Activated CD8-positive, alpha-beta T cell treated with anti-CD3 and anti-CD28 coated beads for 36 hours (primary cell): ENCODE data around the gene SYT2. TPM values are rescaled to one million over a fixed set of nuclear protein-coding genes. Genes with fewer than 3 reads are reported as not detected.

ENCODE experiments used
- ATAC-seq: fragments of 200-7000 bp; cut with Tn5 transposase; one replicate; pipeline ENCODE4 v1.10.0; 2021; ENCODE audit warnings: mild to moderate bottlenecking, moderate library complexity
- CTCF ChIA-PET: fragments of 350-600 bp; sonication (Branson Sonifier 250); formaldehyde crosslinking; loops from one replicate; lab custom pipeline; 2021; ENCODE audit warnings: antibody characterized with exemption; lab: Charles Lee
- POLR2A ChIA-PET: fragments of 350-600 bp; sonication (Branson Sonifier 250); formaldehyde crosslinking; loops from one replicate; lab custom pipeline; 2021; ENCODE audit warnings: antibody characterized with exemption; lab: Charles Lee
- DNase-seq: peaks from one replicate; pipeline ENCODE4 v3.0.0-alpha.2; 2020
- H3K27ac Mint-ChIP-seq: one replicate; pipeline ENCODE4 v1.8.0; 2021; ENCODE audit warnings: mild to moderate bottlenecking, mixed read lengths
- H3K27me3 Mint-ChIP-seq: one replicate; pipeline ENCODE4 v1.8.0; 2021; ENCODE audit warnings: mixed read lengths
- H3K36me3 Mint-ChIP-seq: one replicate; pipeline ENCODE4 v1.8.0; 2021; ENCODE audit warnings: low read depth, mixed read lengths
- H3K4me1 Mint-ChIP-seq: one replicate; pipeline ENCODE4 v1.8.0; 2021; ENCODE audit warnings: low read depth, mixed read lengths
- H3K4me3 Mint-ChIP-seq: one replicate; pipeline ENCODE4 v1.8.0; 2021; ENCODE audit warnings: mild to moderate bottlenecking, moderate library complexity, mixed read lengths
- H3K9me3 Mint-ChIP-seq: one replicate; pipeline ENCODE4 v1.8.0; 2021; ENCODE audit warnings: mixed read lengths
- CTCF ChIP-seq: fragments of 200-600 bp; IDR thresholded peaks from one replicate; pipeline ENCODE4 v1.8.0; 2022; ENCODE audit warnings: antibody characterized with exemption, mild to moderate bottlenecking
- intact Hi-C: fragments of 100-400 bp; cut with micrococcal nuclease; formaldehyde crosslinking; loops from one replicate; pipeline ENCODE4 v1.10.0; 2022
- total RNA-seq, 2 experiments: library from RNA; stranded (reverse); gene quantifications; one replicate each; pipeline ENCODE4 v1.2.3, GENCODE V29; 2021

SYT2 gene
- total RNA-seq, 2 experiments from 2014 or later: not detected

- H3K4me3 Mint-ChIP-seq: no peak overlapping the region
- no peak for TF ChIP-seq CTCF
- intact Hi-C loops: no loop called here
- H3K36me3 Mint-ChIP-seq: no peaks in the 10 kb centered on the region
- ATAC-seq (no peak), DNase-seq (no peak)
- ChIA-PET CTCF (interaction anchor here (0.6 kb wide), 1 partner anchor 82 kb away, joined by 4 read pairs; no protein-coding TSS in a partner anchor), POLR2A (no interaction called here)
- H3K27ac Mint-ChIP-seq: no peak overlapping the region
- H3K4me1 Mint-ChIP-seq: no peaks in the 10 kb centered on the region
- H3K27me3 Mint-ChIP-seq: no peaks in the 10 kb centered on the region
- no peaks in the 10 kb centered on the region for H3K9me3 Mint-ChIP-seq
Observed at GRCh38 chr1:202596638-202597037, 113.6 kb downstream of the SYT2 start.

DNA sequence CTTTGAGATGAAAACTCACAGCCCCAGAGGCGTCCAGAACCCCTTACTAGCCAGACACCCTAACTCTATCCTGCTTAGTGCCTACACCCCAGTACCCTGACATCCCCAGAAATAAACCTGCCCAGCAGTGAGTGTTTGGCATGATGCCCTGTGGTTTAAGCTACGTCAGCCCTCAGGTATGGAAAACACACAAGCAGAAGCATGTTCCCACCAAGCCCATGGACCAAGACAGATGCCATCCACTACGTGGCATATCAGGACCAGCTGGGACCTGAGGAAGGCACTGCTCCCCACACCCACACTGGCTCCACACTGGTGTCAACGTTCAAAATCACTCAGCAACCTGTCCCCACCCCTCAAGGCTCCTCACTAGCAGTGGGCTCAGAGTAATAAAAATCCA is 116.4 kb downstream of the SYT2 start:
- CTCF ChIA-PET: no interaction called here

DNA sequence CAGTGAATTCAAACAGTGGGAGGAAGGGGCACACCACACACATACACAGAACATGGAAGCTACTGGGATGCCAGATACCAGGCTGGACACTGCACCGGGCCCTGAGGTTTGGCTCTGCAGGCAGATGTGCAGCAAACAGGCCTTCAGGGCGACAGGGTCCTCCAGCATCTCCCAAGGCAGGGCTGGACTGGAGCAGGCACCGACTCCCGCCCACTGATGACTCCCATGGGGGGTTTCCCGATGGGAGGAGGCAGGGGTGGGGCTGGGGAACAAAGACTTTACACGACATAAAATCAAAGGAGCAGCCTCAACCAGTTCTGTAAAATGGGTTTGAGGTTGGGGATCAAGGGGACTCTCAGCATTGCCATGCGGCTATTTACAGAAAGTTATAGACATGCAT is 118.1 kb downstream of the SYT2 start:
- ChIA-PET POLR2A (no interaction called here), CTCF (no interaction called here)
- no peaks in the 10 kb centered on the region for H3K36me3 Mint-ChIP-seq
- intact Hi-C loops: no loop called here
- TF ChIP-seq CTCF: no peak
- H3K27ac Mint-ChIP-seq: no peak overlapping the region
- ATAC-seq (no peak), DNase-seq (peak; percentile 17)
- H3K4me1 Mint-ChIP-seq: no peaks in the 10 kb centered on the region
- H3K4me3 Mint-ChIP-seq: no peak overlapping the region
- H3K27me3 Mint-ChIP-seq: no peaks in the 10 kb centered on the region
- H3K9me3 Mint-ChIP-seq: no peaks in the 10 kb centered on the region

More for the DNA sequence above, 116.4 kb downstream of the SYT2 start:
- ATAC-seq (no peak), DNase-seq (no peak)
- H3K36me3 Mint-ChIP-seq: no peaks in the 10 kb centered on the region
- H3K4me1 Mint-ChIP-seq: no peaks in the 10 kb centered on the region
- H3K9me3 Mint-ChIP-seq: no peaks in the 10 kb centered on the region
- H3K27me3 Mint-ChIP-seq: no peaks in the 10 kb centered on the region
- no peak for TF ChIP-seq CTCF
- H3K4me3 Mint-ChIP-seq: no peak overlapping the region
- no peak overlapping the region for H3K27ac Mint-ChIP-seq
- intact Hi-C loops: no loop called here
- POLR2A ChIA-PET: no interaction called here

DNA sequence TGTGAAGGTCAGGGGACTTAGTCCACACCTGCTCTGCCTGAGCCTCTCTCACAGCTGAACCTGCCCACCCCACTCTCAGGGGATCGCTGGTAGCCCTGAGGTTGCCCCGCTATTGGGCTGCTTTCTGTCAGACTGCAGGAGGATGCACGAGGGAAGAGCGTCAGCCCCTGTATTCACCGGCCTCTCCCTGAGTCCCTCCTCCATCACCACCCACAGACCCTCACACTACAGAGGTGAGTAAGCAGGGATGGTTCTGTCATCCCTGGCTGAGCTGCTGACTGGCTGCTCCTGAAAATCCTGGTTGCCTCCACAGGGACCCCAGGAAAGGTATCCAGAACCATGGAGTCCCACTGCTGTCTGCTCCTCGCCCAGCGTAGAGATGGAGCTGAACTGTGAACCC is 118.7 kb downstream of the SYT2 start:
- TF ChIP-seq CTCF: no peak
- ChIA-PET CTCF (no interaction called here), POLR2A (no interaction called here)
- Mint-ChIP-seq H3K27me3 (no peaks in the 10 kb centered on the region), H3K27ac (no peak overlapping the region), H3K4me1 (no peaks in the 10 kb centered on the region), H3K36me3 (no peaks in the 10 kb centered on the region), H3K9me3 (no peaks in the 10 kb centered on the region), H3K4me3 (no peak overlapping the region)
- intact Hi-C loops: no loop called here
- DNase-seq (no peak), ATAC-seq (no peak)

DNA sequence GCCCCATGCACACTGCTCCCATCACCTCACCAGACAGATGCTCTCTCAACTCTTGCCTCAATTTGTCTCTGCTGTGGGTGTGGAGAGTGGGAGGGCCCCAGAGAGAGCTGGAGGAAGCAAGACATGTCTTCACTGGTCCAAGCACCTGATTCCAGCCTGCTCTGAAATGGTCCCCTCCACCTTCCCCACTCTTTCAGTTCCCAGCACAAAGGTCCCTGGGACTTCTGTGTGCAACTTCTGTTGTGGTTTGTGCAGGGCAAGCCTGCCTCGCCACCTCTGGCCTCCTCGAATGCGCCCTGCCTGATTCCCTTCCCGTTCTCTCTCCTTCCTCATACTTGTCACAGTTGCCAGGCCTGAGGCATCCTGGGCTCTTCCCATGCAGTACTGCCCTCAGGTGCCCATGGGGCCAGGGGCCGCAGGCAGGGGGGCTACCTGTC is 119.3 kb downstream of the SYT2 start:
- no peak for TF ChIP-seq CTCF
- no peak for ATAC-seq
- H3K9me3 Mint-ChIP-seq: no peaks in the 10 kb centered on the region
- no peaks in the 10 kb centered on the region for H3K4me1 Mint-ChIP-seq
- no peak overlapping the region for H3K27ac Mint-ChIP-seq
- no peaks in the 10 kb centered on the region for H3K36me3 Mint-ChIP-seq
- intact Hi-C loops: no loop called here
- no peak overlapping the region for H3K4me3 Mint-ChIP-seq
- no peak for DNase-seq
- H3K27me3 Mint-ChIP-seq: no peaks in the 10 kb centered on the region
- POLR2A ChIA-PET: no interaction called here
- CTCF ChIA-PET: no interaction called here
